ENCODE data around the gene SLC25A4. TPM values are rescaled to one million over a fixed set of nuclear protein-coding genes. Genes with fewer than 3 reads are reported as not detected.

SLC25A4 gene
- polyA plus RNA-seq, 3 donors = 0.07 TPM; not detected in 2

DNA sequence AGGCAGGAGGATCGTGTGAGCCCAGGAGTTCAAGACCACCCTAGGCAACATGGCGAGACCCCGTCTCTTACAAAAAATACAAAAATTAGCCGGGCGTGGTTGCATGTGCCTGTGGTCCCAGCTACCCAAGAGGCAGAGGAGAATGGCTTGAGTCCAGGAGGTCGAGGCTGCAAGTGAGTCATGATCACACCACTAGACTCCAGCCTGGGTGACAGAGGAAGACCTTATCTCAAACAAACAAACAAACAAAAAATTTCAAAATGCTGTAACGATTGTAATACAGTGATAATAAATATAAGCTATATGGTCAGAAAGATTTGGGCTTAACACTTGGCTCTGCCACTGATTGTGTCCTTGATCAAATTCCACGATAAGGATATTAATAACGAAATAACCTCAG lies 24.2 kb downstream of the SLC25A4 start:
- Histone ChIP-seq H3K27ac (ENCODE audit: low read depth in 1 of 2, low read length in 2 of 2) (no peak overlapping the region), H3K9ac (ENCODE audit: insufficient read depth, low read length, poor library complexity, severe bottlenecking) (no peak overlapping the region), H4K20me1 (ENCODE audit: insufficient read depth, low read length) (no peaks in the 10 kb centered on the region), H3K4me3 (replicated peaks in 1 of 3; ENCODE audit: low read depth in 2 of 3, low read length in 3 of 3) (no peak overlapping the region), H3K79me2 (ENCODE audit: insufficient read depth, low read length) (no peaks in the 10 kb centered on the region), H3K4me2 (replicated peaks; ENCODE audit: extremely low read depth, low read length, poor library complexity, severe bottlenecking) (no peak overlapping the region), H3K9me3 (replicated peaks in 1 of 2; ENCODE audit: control insufficient read depth in 1 of 2, insufficient read depth in 1 of 2, low read length in 2 of 2) (no peaks in the 10 kb centered on the region), H2AFZ (ENCODE audit: insufficient read depth, low read depth, low read length, poor library complexity, severe bottlenecking) (no peak overlapping the region), H3K27me3 (ENCODE audit: control insufficient read depth in 2 of 2, insufficient read depth in 2 of 2, low read length in 2 of 2) (no peaks in the 10 kb centered on the region), H3K36me3 (replicated peaks in 1 of 2; ENCODE audit: control insufficient read depth in 1 of 2, insufficient read depth in 2 of 2, low read length in 2 of 2) (peaks cover 3 to 23% of the 10 kb centered on the region in 2 donors), H3K4me1 (ENCODE audit: control insufficient read depth in 1 of 2, insufficient read depth in 2 of 2, low read length in 2 of 2) (peaks cover 0 to 4% of the 10 kb centered on the region in 2 donors)
- WGBS (ENCODE audit: insufficient coverage) = 100% methylated on average over 5 of the region's 9 CpGs
- Mint-ChIP-seq H3K36me3 (peaks cover 39 to 42% of the 10 kb centered on the region in 2 donors), H3K27ac (no peak overlapping the region), H3K27me3 (ENCODE audit: low read depth in 3 of 3) (peaks cover 1 to 4% (median 2%) of the 10 kb centered on the region in 3 donors), H3K4me3 (peak overlapping the region in 1 of 2 donors; percentile 55), H3K4me1 (peaks cover 11% of the 10 kb centered on the region), H3K9me3 (peaks cover 0 to 6% (median 0%) of the 10 kb centered on the region in 7 donors)
- TF ChIP-seq CTCF (IDR thresholded peaks at IDR 0.05) = no peak
- intact Hi-C loops (cut with micrococcal nuclease) = no loop called here
- no peak for DNase-seq

DNA sequence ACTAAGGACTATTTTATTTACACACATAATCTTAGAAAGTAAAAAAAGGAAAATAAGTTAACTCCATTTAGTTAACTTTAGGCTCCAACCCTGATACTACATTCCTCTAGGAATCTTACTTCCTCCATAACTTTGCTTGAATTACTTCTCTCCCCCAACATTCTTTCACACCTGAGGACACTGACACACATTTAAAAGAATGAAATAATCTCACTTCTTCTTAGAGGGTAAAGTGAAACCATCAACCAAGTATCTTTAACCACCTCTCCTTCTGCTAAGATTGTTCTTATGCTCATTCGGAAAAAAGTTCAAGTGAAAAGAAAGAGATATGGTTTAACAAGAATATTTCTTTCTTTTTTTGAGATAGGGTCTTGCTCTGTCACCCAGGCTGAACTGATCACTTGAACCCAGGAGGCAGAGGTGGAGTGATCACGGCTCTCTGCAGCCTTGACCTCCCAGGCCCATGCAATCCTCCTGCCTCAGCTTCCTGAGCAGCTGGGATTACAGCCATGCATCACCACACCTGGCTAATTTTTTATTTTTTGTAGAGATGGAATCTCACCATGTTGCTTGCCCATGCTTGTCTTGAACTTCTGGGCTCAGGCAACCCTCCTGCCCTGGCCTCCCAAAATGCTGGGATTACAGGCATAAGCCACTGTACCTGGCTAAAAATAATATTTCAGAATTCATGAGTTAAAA lies 28.5 kb downstream of the SLC25A4 start:
- peaks cover 3 to 36% of the 10 kb centered on the region in 2 donors for H3K36me3 ChIP-seq (replicated peaks in 1 of 2; ENCODE audit: control insufficient read depth in 1 of 2, insufficient read depth in 2 of 2, low read length in 2 of 2)
- Mint-ChIP-seq H3K36me3 (peaks cover 40 to 43% of the 10 kb centered on the region in 2 donors), H3K27ac (no peak overlapping the region), H3K9me3 (peaks cover 0 to 6% (median 0%) of the 10 kb centered on the region in 7 donors), H3K4me3 (no peak overlapping the region), H3K27me3 (ENCODE audit: low read depth in 3 of 3) (peaks cover 0 to 2% (median 1%) of the 10 kb centered on the region in 3 donors), H3K4me1 (no peaks in the 10 kb centered on the region)
- H3K27ac ChIP-seq (ENCODE audit: low read depth in 1 of 2, low read length in 2 of 2) = no peak overlapping the region
- H3K4me2 ChIP-seq (replicated peaks; ENCODE audit: extremely low read depth, low read length, poor library complexity, severe bottlenecking) = no peak overlapping the region
- no CpG with 5 or more reads among the region's 2 CpGs for WGBS (ENCODE audit: insufficient coverage)
- H3K79me2 ChIP-seq (ENCODE audit: insufficient read depth, low read length) = no peaks in the 10 kb centered on the region
- no peak overlapping the region for H3K9ac ChIP-seq (ENCODE audit: insufficient read depth, low read length, poor library complexity, severe bottlenecking)
- no peaks in the 10 kb centered on the region for H3K4me1 ChIP-seq (ENCODE audit: control insufficient read depth in 1 of 2, insufficient read depth in 2 of 2, low read length in 2 of 2)
- DNase-seq = no peak
- no peaks in the 10 kb centered on the region for H4K20me1 ChIP-seq (ENCODE audit: insufficient read depth, low read length)
- H3K9me3 ChIP-seq (replicated peaks in 1 of 2; ENCODE audit: control insufficient read depth in 1 of 2, insufficient read depth in 1 of 2, low read length in 2 of 2) = no peaks in the 10 kb centered on the region
- no peak overlapping the region for H3K4me3 ChIP-seq (replicated peaks in 1 of 3; ENCODE audit: low read depth in 2 of 3, low read length in 3 of 3)
- H3K27me3 ChIP-seq (ENCODE audit: control insufficient read depth in 2 of 2, insufficient read depth in 2 of 2, low read length in 2 of 2) = no peaks in the 10 kb centered on the region
- intact Hi-C loops (cut with micrococcal nuclease) = no loop called here
- TF ChIP-seq CTCF (IDR thresholded peaks at IDR 0.05) = no peak
- no peak overlapping the region for H2AFZ ChIP-seq (ENCODE audit: insufficient read depth, low read depth, low read length, poor library complexity, severe bottlenecking)
